Gastrocnemius medialis (tissue), 4 donors: ENCODE measurements around the gene MBNL2. TPM values are rescaled to one million over a fixed set of nuclear protein-coding genes. Genes with fewer than 3 reads are reported as not detected.

Experiments
- ATAC-seq, 2 donors: fragments of 150-250 bp; one replicate each; pipeline ENCODE4 v1.9.1; 2016
- DNase-seq, 2 donors: peaks; one replicate each; pipeline ENCODE4 v3.0.0-alpha.2; 2019
- H3K27ac ChIP-seq, 4 donors: fragments of 200-600 bp; sonication (generic); 1 replicate in 1 of 4; 2 replicates in 3 of 4; pipeline ENCODE4 v1.5.1; 2016 to 2018; ENCODE audit warnings: mild to moderate bottlenecking in 2 of 4, moderate library complexity in 1 of 4
- H3K27me3 ChIP-seq, 3 donors: fragments of 200-600 bp; sonication (generic) in 2 of 3; 1 replicate in 1 of 3; 2 replicates in 2 of 3; pipeline versions ENCODE4 v1.5.1 to v1.6.0; 2016 to 2019; ENCODE audit warnings: mild to moderate bottlenecking in 1 of 3, moderate library complexity in 1 of 3
- H3K36me3 ChIP-seq, 2 donors: fragments of 200-600 bp; sonication (generic) in 1 of 2; one replicate each; pipeline ENCODE4 v1.5.1; 2017 to 2018
- H3K4me1 ChIP-seq, 2 donors: fragments of 200-600 bp; sonication (generic) in 1 of 2; one replicate each; pipeline ENCODE4 v1.5.1; 2016 to 2017; ENCODE audit warnings: mild to moderate bottlenecking in 2 of 2
- H3K4me3 ChIP-seq, 4 donors: fragments of 200-600 bp; sonication (generic) in 3 of 4; 1 replicate in 1 of 4; 2 replicates in 3 of 4; pipeline ENCODE4 v1.5.1; 2016 to 2019; ENCODE audit warnings: mild to moderate bottlenecking in 2 of 4
- H3K9me3 ChIP-seq, 3 donors: fragments of 200-600 bp; sonication (generic) in 2 of 3; 1 replicate in 1 of 3; 2 replicates in 2 of 3; pipeline ENCODE4 v1.5.1; 2016 to 2019
- POLR2A ChIP-seq, 2 donors: fragments of 450-650 bp; IDR thresholded peaks; one replicate each; pipeline ENCODE4 v1.6.1; 2017; ENCODE audit warnings: antibody characterized with exemption in 2 of 2, mild to moderate bottlenecking in 2 of 2, moderate library complexity in 2 of 2
- in situ Hi-C, 4 donors: fragments of 200-750 bp; cut with MboI; loops; one replicate each; pipeline versions ENCODE4 v1.15.0 to v1.8.0; 2017; ENCODE audit warnings: low sequenced_read_pairs in 4 of 4
- intact Hi-C: fragments of 100-400 bp; cut with DNase I; formaldehyde crosslinking; loops from one replicate; pipeline ENCODE4 v1.15.1; 2023; ENCODE audit warnings: low total_unique reads
- total RNA-seq, 4 donors: library from RNA; depleted of rRNA; stranded (reverse); fragments of >200 nt; gene quantifications; one replicate each; pipeline versions ENCODE4 v1.1.0 to v1.2.3, GENCODE V29; 2016
- TF ChIP-seq, protein P1 (sequence below), 5 experiments: fragments of 450-650 bp in 3 of 5; fragments of 200-600 bp in 2 of 5; sonication (generic) in 2 of 5; IDR thresholded peaks in 4 of 5; conservative IDR thresholded peaks in 1 of 5; 1 replicate in 4 of 5; 2 replicates in 1 of 5; pipeline ENCODE4 v1.5.1; 2016 to 2019; ENCODE audit warnings: antibody characterized with exemption in 5 of 5, mild to moderate bottlenecking in 3 of 5, moderate library complexity in 3 of 5

Gene MBNL2
- total RNA-seq, 4 donors from 2014 or later = 47.9 to 92.0 (median 71.3) TPM

DNA sequence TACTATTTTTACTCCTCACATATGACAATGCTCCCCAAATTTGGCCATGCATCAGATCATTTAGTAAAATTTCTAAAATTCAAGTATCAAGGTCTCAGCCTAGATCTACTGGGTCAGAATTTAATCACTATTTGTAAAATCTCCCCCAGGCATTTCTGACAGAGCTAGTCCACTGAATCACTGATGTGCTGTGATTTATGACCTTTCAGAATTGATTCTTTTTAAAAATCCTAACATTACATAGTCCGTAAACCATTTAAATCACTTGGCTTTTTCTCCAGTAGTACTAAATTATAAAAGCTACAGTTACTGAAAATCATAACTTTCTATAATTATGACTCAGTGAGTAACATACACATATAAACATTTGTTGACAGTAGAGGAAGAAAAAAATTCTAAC is 119.0 kb downstream of the MBNL2 start:
- peak overlapping the region; percentile 14 to 76 (median 70) for H3K27ac ChIP-seq
- peaks cover 0 to 9% of the 10 kb centered on the region in 2 donors for H3K36me3 ChIP-seq
- in situ Hi-C loops = loop anchor here in 2 of 4 donors (5.0 to 10.0 kb wide), 3 partner anchors 119 to 229 kb away; partner anchors contain the start of gene MBNL2 (in 1 of the 2)

GRCh38 chr13:97342136-97342535 is 120.0 kb downstream of the MBNL2 start:
- no peak for DNase-seq
- in situ Hi-C loops (loop anchor here in 2 of 4 donors (5.0 to 10.0 kb wide), 3 partner anchors 120 to 230 kb away; partner anchors contain the start of gene MBNL2 (in 1 of the 2)), intact Hi-C loops (no loop called here)
- peak overlapping the region; percentile 14 to 76 (median 70) for H3K27ac ChIP-seq
- H3K27me3 ChIP-seq = no peaks in the 10 kb centered on the region
- no peak overlapping the region for H3K4me3 ChIP-seq
- no peaks in the 10 kb centered on the region for H3K9me3 ChIP-seq
- H3K36me3 ChIP-seq = peaks cover 0 to 15% of the 10 kb centered on the region in 2 donors
- TF ChIP-seq POLR2A (IDR thresholded peaks at IDR 0.05) = no peak
- TF ChIP-seq, protein P1, sequence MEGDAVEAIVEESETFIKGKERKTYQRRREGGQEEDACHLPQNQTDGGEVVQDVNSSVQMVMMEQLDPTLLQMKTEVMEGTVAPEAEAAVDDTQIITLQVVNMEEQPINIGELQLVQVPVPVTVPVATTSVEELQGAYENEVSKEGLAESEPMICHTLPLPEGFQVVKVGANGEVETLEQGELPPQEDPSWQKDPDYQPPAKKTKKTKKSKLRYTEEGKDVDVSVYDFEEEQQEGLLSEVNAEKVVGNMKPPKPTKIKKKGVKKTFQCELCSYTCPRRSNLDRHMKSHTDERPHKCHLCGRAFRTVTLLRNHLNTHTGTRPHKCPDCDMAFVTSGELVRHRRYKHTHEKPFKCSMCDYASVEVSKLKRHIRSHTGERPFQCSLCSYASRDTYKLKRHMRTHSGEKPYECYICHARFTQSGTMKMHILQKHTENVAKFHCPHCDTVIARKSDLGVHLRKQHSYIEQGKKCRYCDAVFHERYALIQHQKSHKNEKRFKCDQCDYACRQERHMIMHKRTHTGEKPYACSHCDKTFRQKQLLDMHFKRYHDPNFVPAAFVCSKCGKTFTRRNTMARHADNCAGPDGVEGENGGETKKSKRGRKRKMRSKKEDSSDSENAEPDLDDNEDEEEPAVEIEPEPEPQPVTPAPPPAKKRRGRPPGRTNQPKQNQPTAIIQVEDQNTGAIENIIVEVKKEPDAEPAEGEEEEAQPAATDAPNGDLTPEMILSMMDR (IDR thresholded peaks at IDR 0.05 in 4 of 5, conservative IDR thresholded peaks at IDR 0.05 in 1 of 5) = no peak
- H3K4me1 ChIP-seq = peaks cover 27 to 39% of the 10 kb centered on the region in 2 donors
- no peak for ATAC-seq

More for the DNA sequence above, 119.0 kb downstream of the MBNL2 start:
- H3K27me3 ChIP-seq = no peaks in the 10 kb centered on the region
- no peaks in the 10 kb centered on the region for H3K9me3 ChIP-seq
- no peak for DNase-seq
- ATAC-seq = no peak
- H3K4me3 ChIP-seq = no peak overlapping the region
- intact Hi-C loops = no loop called here
- TF ChIP-seq, protein P1 (IDR thresholded peaks at IDR 0.05 in 4 of 5, conservative IDR thresholded peaks at IDR 0.05 in 1 of 5) = no peak
- TF ChIP-seq POLR2A (IDR thresholded peaks at IDR 0.05) = no peak
- peaks cover 27 to 39% of the 10 kb centered on the region in 2 donors for H3K4me1 ChIP-seq

GRCh38 chr13:97342936-97343335 is 120.8 kb downstream of the MBNL2 start:
- intact Hi-C loops = no loop called here
- Histone ChIP-seq H3K4me3 (no peak overlapping the region), H3K4me1 (peaks cover 27 to 39% of the 10 kb centered on the region in 2 donors), H3K9me3 (no peaks in the 10 kb centered on the region), H3K27me3 (no peaks in the 10 kb centered on the region), H3K27ac (peak overlapping the region; percentile 41 to 76 (median 70)), H3K36me3 (peaks cover 0 to 22% of the 10 kb centered on the region in 2 donors)
- in situ Hi-C loops = loop anchor here in 2 of 4 donors (5.0 to 10.0 kb wide), 3 partner anchors 121 to 231 kb away; partner anchors contain the start of gene MBNL2 (in 1 of the 2)
- DNase-seq = no peak
- TF ChIP-seq POLR2A (IDR thresholded peaks at IDR 0.05) = no peak
- TF ChIP-seq, protein P1 (IDR thresholded peaks at IDR 0.05 in 4 of 5, conservative IDR thresholded peaks at IDR 0.05 in 1 of 5) = no peak
- no peak for ATAC-seq

DNA sequence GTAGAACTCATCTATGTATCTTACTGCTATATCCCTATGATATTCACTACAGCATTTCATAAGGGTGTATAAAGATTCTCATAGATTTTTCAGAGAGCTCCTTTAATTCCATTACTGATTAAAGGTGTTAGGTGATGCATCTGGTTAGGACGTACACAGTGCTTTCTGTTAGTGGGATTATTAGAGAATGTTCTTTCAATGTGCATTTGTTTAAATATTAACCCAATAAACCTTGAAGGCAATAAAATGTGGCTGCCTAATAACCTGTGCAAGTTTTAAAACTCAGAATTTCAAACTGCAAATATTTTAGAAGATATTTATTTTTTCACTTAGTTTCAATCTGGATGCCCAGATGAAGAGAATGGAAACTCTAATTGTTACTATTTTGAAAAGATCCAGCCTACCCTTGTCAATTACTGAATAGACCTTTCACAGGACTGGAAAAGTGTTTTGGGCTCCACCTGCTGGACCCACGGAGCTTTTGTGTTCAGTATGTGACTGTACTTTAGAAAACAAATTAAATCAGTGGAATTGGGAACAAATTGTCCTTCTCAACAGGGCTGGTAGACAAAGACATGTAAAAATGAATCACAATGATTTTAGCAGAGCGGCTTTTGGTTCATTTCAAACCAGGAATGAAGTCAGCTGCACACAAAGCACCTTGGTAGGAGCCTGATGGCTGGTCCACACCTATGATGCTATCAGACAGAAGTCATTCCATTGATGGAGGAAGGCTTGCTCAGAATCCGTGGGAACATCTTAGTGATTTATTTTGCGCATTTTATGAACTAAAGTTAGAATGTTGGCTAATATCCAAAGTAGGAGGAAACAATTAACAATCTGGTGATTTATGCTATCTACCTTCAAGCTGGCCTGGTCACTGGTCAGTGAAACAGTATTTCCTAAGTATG is 122.4 kb downstream of the MBNL2 start:
- peak; percentile 76 to 81 for ATAC-seq
- Histone ChIP-seq H3K4me3 (no peak overlapping the region), H3K27me3 (no peaks in the 10 kb centered on the region), H3K9me3 (no peaks in the 10 kb centered on the region), H3K27ac (peak overlapping the region; percentile 41 to 76 (median 70)), H3K36me3 (peaks cover 2 to 38% of the 10 kb centered on the region in 2 donors), H3K4me1 (peaks cover 16 to 25% of the 10 kb centered on the region in 2 donors)
- peak in 1 of 2 donors; percentile 59 for DNase-seq
- in situ Hi-C loops (loop anchor here in 3 of 4 donors (5.0 to 10.0 kb wide), 3 partner anchors 122 to 232 kb away; partner anchors contain the start of gene MBNL2 (in 1 of the 3)), intact Hi-C loops (loop anchor here (1.0 to 2.0 kb wide), 2 partner anchors 122 to 234 kb away; partner anchors contain the start of gene MBNL2)
- TF ChIP-seq, protein P1 (IDR thresholded peaks at IDR 0.05 in 4 of 5, conservative IDR thresholded peaks at IDR 0.05 in 1 of 5) = peak; percentile 54 to 73 (median 64)
- TF ChIP-seq POLR2A (IDR thresholded peaks at IDR 0.05) = no peak
